HS-5 (cell line): ENCODE data around the gene NDUFA12.

Experiments
- DNase-seq: peaks from one replicate; pipeline ENCODE4 v3.0.0-alpha.2; 2012; ENCODE audit warnings: low read depth

The NDUFA12 gene

DNA sequence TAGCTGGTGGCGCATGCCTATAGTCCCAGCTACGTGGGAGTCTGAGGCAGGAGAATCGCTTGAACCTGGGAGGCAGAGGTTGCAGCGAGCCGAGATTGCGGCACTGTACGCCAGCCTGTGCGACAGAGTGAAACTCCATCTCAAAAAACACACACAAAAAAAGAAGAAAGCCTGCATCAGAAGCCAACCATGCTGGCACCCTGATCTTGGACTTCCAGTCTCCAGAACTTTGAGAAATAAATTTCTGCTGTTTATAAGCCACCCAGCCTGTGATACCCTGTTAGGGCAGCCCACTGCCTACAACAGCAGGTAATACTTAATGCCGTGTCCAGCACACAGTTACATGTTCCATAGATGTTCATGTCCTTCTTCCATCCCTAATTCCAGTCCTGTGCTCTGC is 62.7 kb downstream of the NDUFA12 start:
- DNase-seq: no peak

GRCh38 chr12:94938583-94938982 is 64.9 kb downstream of the NDUFA12 start:
- no peak for DNase-seq

- no peak for DNase-seq
Measured at GRCh38 chr12:94930772-94931171, 72.7 kb downstream of the NDUFA12 start.

GRCh38 chr12:94930216-94930654 is 73.3 kb downstream of the NDUFA12 start:
- DNase-seq: no peak

GRCh38 chr12:94929780-94930179 is 73.7 kb downstream of the NDUFA12 start:
- DNase-seq: no peak

- no peak for DNase-seq
Measured at GRCh38 chr12:94925729-94926128, 77.8 kb downstream of the NDUFA12 start.

GRCh38 chr12:94925206-94925605 is 78.3 kb downstream of the NDUFA12 start:
- DNase-seq: no peak

DNA sequence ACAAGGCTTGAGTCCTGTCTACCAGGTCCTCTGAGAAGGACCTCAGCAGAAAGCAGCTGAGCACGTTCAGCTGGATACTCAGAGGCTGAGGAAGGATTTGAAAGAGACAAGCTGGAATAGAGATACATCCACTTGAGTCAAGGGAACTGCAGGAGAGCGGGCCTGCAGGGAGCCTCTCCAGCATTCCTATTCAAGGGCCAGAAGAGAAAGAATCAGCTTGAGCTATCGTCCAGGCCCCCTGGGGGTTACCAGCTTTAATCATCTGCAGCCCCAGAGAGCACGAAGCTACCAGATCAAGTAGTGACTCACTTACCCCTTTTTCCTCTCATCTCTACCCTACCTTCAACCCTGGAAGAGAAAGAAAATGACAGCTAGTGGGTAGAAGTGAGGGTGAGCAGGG is 80.9 kb downstream of the NDUFA12 start:
- DNase-seq: no peak
